Adrenal gland (tissue), 12 donors: ENCODE measurements around the gene PDE6B. TPM values are rescaled to one million over a fixed set of nuclear protein-coding genes. Genes with fewer than 3 reads are reported as not detected.
"Not testable (repeated sequence)": the region's sequence is repeated elsewhere in the genome, so short reads cannot be mapped to it uniquely, and the experiment has no call there.

Source experiments
- DNase-seq, 7 donors: peaks; one replicate each; pipeline ENCODE4 v3.0.0-alpha.2; 2019 to 2020
- H3K27ac ChIP-seq, 5 donors: fragments of 200-600 bp; sonication (generic) in 4 of 5; 1 replicate in 3 of 5; 2 replicates in 2 of 5; pipeline versions ENCODE4 v1.5.1 to v1.8.0; 2016 to 2020; ENCODE audit warnings: mild to moderate bottlenecking in 1 of 5
- H3K27me3 ChIP-seq: fragments of 200-600 bp; 2 replicates; pipeline ENCODE4 v1.8.0; 2021
- H3K36me3 ChIP-seq, 2 donors: fragments of 200-600 bp; replicated peaks in 1 of 2; 1 replicate in 1 of 2; 2 replicates in 1 of 2; pipeline versions ENCODE4 v1.5.1 to v1.8.0; 2018 to 2022
- H3K4me1 ChIP-seq, 2 donors: fragments of 200-600 bp; replicated peaks in 1 of 2; 1 replicate in 1 of 2; 2 replicates in 1 of 2; pipeline versions ENCODE4 v1.5.1 to v1.8.0; 2018 to 2021
- H3K4me3 ChIP-seq, 4 donors: fragments of 200-600 bp; sonication (generic) in 3 of 4; one replicate each; pipeline ENCODE4 v1.5.1; 2016 to 2018
- H3K9me3 ChIP-seq, 3 donors: fragments of 200-600 bp; sonication (generic) in 1 of 3; replicated peaks in 1 of 3; 1 replicate in 2 of 3; 2 replicates in 1 of 3; pipeline versions ENCODE4 v1.5.1 to v1.8.0; 2016 to 2021
- POLR2A ChIP-seq, 2 donors: fragments of 450-650 bp; IDR thresholded peaks; one replicate each; pipeline ENCODE4 v1.6.1; 2017; ENCODE audit warnings: antibody characterized with exemption in 2 of 2, mild to moderate bottlenecking in 2 of 2, moderate library complexity in 1 of 2
- WGBS, 4 donors: extraction: QIAGEN DNeasy Blood & Tissue Kit in 2 of 4; methylation state at CpG; one replicate each; pipeline versions ENCODE4 v1.1.5 to v1.1.7; 2013 to 2017; 5-methylcytosine and 5-hydroxymethylcytosine counted together
- intact Hi-C, 2 donors: fragments of 100-400 bp; cut with DNase I; formaldehyde crosslinking; loops; one replicate each; pipeline versions ENCODE4 v1.14.1 to v1.15.0; 2022 to 2023
- polyA plus RNA-seq, 3 donors: library from polyadenylated mRNA; stranded (reverse); fragments of 200-250 nt in 2 of 3; fragments of 350-450 nt in 1 of 3; fragmentation: Illumina TruSeq in 1 of 3; extraction: RNeasy Lipid Tissue Mini Kit (QIAGEN cat#74804) in 1 of 3; gene quantifications; one replicate each; pipeline ENCODE4 v1.2.3, GENCODE V29; 2013 to 2014
- total RNA-seq, 9 donors: library from RNA; depleted of rRNA in 4 of 9; stranded (reverse); fragments of >200 nt in 4 of 9; fragments of 120-200 nt in 1 of 9; fragmentation: NEBNext Ultra II Directional in 1 of 9; extraction: Animal tissue kit (Norgen Biotek cat#: 25700) in 1 of 9; gene quantifications; one replicate each; pipeline versions ENCODE4 v1.1.0 to v1.2.4, GENCODE V29; 2013 to 2023
- TF ChIP-seq, protein P1 (sequence below), 6 experiments: fragments of 450-650 bp in 4 of 6; fragments of 200-600 bp in 2 of 6; sonication (generic) in 1 of 6; IDR thresholded peaks; 1 replicate in 5 of 6; 2 replicates in 1 of 6; pipeline versions ENCODE4 v1.5.1 to v1.8.0; 2016 to 2021; ENCODE audit warnings: antibody characterized with exemption in 6 of 6, mild to moderate bottlenecking in 2 of 6, moderate library complexity in 1 of 6
- donor health status: healthy with polysubstance abuse.
- donor health status: Bipolar disorder and iron deficiency.
- donor health status: DM: yes; HTN: yes; CAD: no.
- donor health status: DM: no; HTN: no; CAD: no.
- donor health status: DM: no; HTN: no; CAD: no.
- donor health status: DM: yes; HTN: yes; CAD: no.

PDE6B gene
- total and polyA plus RNA-seq, 12 donors, result 0.68 to 26.6 (median 1.9) TPM; not detected in 2

DNA sequence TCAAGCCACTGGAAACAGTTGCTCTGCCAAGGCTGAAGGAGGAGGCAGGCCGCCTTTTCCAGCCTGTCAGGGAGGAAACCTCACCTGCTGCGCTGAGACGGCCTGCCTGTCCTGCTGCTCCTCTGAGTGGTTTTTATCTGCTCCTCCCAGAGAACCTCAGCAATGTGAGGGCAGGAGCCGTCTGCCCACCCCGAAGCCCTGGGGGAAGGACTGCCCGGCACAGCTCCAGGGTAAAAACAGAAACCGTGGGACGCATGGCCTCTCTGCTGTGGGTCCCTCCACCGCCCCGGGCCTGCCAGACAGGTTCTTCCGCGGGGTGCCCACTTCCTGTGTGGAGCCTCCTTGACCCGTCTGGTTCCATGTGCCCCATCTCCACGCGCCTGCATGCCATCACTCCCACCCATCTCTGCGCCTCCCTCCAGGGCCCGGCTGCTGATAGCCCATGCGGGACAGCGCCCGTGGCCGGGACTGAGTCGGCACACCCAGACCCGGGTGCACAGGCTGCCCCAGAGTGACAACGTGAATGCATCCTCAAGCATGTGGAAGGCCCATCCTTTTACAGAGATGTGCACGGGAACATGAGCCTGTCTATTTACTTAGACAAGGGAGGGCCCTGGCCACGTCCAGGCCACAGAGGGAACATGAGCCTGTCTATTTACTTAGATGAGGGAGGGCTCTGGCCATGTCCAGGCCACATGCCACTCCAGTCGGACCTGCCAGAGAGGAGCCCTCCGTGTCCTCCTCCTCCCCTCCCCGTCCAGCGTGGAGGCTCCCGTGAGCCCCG lies 67.6 kb downstream of the PDE6B start:
- Histone ChIP-seq H3K36me3 (no peaks in the 10 kb centered on the region), H3K27me3 (no peaks in the 10 kb centered on the region), H3K9me3 (no peaks in the 10 kb centered on the region), H3K4me1 (peaks cover 6 to 17% of the 10 kb centered on the region in 2 donors), H3K27ac (no peak overlapping the region), H3K4me3 (no peak overlapping the region)
- WGBS, 4 donors, result 81 to 91% (median 83%) methylated on average over 17 to 32 of the region's 32 CpGs
- no peak for DNase-seq
- no peak for TF ChIP-seq POLR2A (IDR thresholded peaks at IDR 0.05)
- TF ChIP-seq, protein P1, sequence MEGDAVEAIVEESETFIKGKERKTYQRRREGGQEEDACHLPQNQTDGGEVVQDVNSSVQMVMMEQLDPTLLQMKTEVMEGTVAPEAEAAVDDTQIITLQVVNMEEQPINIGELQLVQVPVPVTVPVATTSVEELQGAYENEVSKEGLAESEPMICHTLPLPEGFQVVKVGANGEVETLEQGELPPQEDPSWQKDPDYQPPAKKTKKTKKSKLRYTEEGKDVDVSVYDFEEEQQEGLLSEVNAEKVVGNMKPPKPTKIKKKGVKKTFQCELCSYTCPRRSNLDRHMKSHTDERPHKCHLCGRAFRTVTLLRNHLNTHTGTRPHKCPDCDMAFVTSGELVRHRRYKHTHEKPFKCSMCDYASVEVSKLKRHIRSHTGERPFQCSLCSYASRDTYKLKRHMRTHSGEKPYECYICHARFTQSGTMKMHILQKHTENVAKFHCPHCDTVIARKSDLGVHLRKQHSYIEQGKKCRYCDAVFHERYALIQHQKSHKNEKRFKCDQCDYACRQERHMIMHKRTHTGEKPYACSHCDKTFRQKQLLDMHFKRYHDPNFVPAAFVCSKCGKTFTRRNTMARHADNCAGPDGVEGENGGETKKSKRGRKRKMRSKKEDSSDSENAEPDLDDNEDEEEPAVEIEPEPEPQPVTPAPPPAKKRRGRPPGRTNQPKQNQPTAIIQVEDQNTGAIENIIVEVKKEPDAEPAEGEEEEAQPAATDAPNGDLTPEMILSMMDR (IDR thresholded peaks at IDR 0.05), result no peak
- intact Hi-C loops, result no loop called here

DNA sequence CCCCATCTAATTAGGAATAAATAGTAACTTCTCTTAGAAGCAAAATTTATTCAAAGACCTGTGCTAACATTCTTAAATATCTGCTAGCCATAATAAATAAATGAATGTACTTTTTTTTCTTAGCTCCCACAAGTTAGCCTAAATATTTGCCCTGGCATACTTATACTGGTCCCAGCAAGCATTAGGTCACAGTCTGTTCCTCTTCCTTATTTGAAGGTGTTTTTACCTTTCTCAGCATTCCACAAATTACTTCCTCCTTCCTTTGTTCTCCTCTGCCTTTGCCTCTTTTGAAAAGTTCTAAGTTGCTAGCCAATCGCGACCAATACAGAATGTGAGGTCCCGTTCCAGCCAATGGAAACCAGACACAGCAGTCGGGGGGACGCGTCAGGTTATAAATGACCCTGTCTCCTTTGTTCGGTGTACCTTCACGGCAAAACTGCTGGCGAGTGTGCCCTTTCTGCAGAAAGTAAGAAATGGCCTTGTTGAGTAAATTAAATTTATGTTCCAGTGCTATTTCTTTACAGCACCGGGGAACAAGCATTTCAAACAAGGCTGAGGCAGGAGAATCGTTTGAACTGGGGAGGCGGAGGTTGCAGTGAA lies 69.1 kb downstream of the PDE6B start:
- H3K4me1 ChIP-seq, H3K27ac ChIP-seq, H3K4me3 ChIP-seq, intact Hi-C loops, H3K9me3 ChIP-seq, DNase-seq, H3K27me3 ChIP-seq, H3K36me3 ChIP-seq: not testable (repeated sequence)
- WGBS, 4 donors, result 85 to 88% (median 85%) methylated on average over 12 of the region's 12 CpGs

GRCh38 chr4:699816-700580 lies 74.6 kb downstream of the PDE6B start:
- Histone ChIP-seq H3K9me3 (no peaks in the 10 kb centered on the region), H3K27ac (peak overlapping the region in 3 of 5 donors; percentile 5 to 80 (median 41)), H3K36me3 (no peaks in the 10 kb centered on the region), H3K4me3 (no peak overlapping the region), H3K27me3 (no peaks in the 10 kb centered on the region), H3K4me1 (no peaks in the 10 kb centered on the region)
- intact Hi-C loops, result no loop called here
- DNase-seq, result no peak
- 80 to 84% (median 83%) methylated on average over 25 to 27 of the region's 27 CpGs for WGBS, 4 donors
- TF ChIP-seq, protein P1 (IDR thresholded peaks at IDR 0.05), result no peak
- no peak for TF ChIP-seq POLR2A (IDR thresholded peaks at IDR 0.05)

DNA sequence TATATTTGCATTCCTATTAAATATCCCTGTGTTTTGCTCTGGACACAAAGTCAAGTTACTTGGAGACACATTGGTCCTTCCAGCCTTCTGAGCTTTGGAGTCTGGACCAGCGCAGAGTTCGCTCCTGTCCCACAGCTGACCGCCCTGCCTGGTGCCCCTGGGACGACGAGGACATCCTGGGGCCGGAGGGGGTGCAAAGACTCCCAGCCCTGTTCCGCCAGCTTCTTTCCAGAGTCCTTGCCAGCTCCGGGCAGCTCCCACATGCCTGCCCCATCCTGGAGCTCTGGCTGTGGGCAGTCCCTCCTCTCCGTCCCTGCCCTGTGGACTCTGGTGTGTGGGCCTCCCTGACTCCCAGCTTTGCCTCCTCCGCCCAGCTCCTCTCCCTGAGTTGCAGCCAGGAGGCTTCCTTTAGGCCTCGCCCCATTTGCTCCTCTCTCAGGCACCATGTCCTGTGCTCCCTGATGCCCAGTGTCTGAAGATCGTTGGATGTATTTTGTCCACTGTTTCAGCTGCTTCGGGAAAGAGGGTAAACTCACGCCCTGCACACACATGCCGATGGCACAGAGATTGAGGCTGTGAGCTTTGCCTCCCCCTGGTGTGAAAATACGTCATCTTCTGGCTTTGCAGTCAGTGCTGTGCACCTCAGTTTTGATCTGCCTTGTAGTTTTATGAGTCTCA lies 75.4 kb downstream of the PDE6B start:
- Histone ChIP-seq H3K27ac (no peak overlapping the region), H3K27me3 (no peaks in the 10 kb centered on the region), H3K4me3 (no peak overlapping the region), H3K9me3 (no peaks in the 10 kb centered on the region), H3K36me3 (no peaks in the 10 kb centered on the region), H3K4me1 (no peaks in the 10 kb centered on the region)
- 80 to 85% (median 84%) methylated on average over 13 to 16 of the region's 16 CpGs for WGBS, 4 donors
- no peak for DNase-seq
- intact Hi-C loops, result no loop called here
- no peak for TF ChIP-seq POLR2A (IDR thresholded peaks at IDR 0.05)
- TF ChIP-seq, protein P1 (IDR thresholded peaks at IDR 0.05), result no peak
